WTC11 (cell line): ENCODE results near the gene PLS1. TPM values are rescaled to one million over a fixed set of nuclear protein-coding genes. Genes with fewer than 3 reads are reported as not detected.

Experiments used
- ATAC-seq: fragments of 200-7000 bp; cut with Tn5 transposase; 2 replicates; pipeline ENCODE4 v1.10.0; 2021; ENCODE audit warnings: mild to moderate bottlenecking, moderate library complexity
- CTCF ChIA-PET: fragments of 300-600 bp; sonication (Branson Sonifier 250); formaldehyde crosslinking; loops from one replicate; lab custom pipeline; 2021; ENCODE audit warnings: antibody characterized with exemption; lab: Charles Lee
- POLR2A ChIA-PET: fragments of 350-600 bp; sonication (Branson Sonifier 250); formaldehyde crosslinking; loops from one replicate; lab custom pipeline; 2021; ENCODE audit warnings: antibody characterized with exemption; lab: Charles Lee
- DNase-seq: peaks from one replicate; pipeline ENCODE4 v3.0.0; 2021; ENCODE audit warnings: low spot score
- H3K27ac Mint-ChIP-seq: 2 replicates; pipeline ENCODE4 v1.8.0; 2021; ENCODE audit warnings: mixed read lengths
- H3K27me3 Mint-ChIP-seq: 2 replicates; pipeline ENCODE4 v1.8.0; 2021; ENCODE audit warnings: low read depth, mild to moderate bottlenecking, moderate library complexity, mixed read lengths
- H3K36me3 Mint-ChIP-seq: 2 replicates; pipeline ENCODE4 v1.8.0; 2021; ENCODE audit warnings: mixed read lengths
- H3K4me1 Mint-ChIP-seq: 2 replicates; pipeline ENCODE4 v1.8.0; 2022; ENCODE audit warnings: mixed read lengths
- H3K4me3 Mint-ChIP-seq: 2 replicates; pipeline ENCODE4 v1.8.0; 2021; ENCODE audit warnings: mild to moderate bottlenecking, moderate library complexity, mixed read lengths
- H3K9me3 Mint-ChIP-seq: 2 replicates; pipeline ENCODE4 v1.8.0; 2021; ENCODE audit warnings: mixed read lengths
- ATF6 ChIP-seq: sonication (generic); formaldehyde crosslinking; IDR thresholded peaks from 2 replicates; pipeline ENCODE4 v1.8.1; 2023; ENCODE audit warnings: mild to moderate bottlenecking, missing genetic modification reagents
- CREB1 ChIP-seq: sonication (generic); formaldehyde crosslinking; IDR thresholded peaks from 2 replicates; pipeline ENCODE4 v1.8.0; 2023; ENCODE audit warnings: mild to moderate bottlenecking, missing genetic modification reagents
- ESRRA ChIP-seq: sonication (generic); formaldehyde crosslinking; IDR thresholded peaks from 2 replicates; pipeline ENCODE4 v1.8.1; 2022; ENCODE audit warnings: mild to moderate bottlenecking, missing genetic modification reagents, borderline replicate concordance
- FOXP4 ChIP-seq: sonication (generic); formaldehyde crosslinking; IDR thresholded peaks from 2 replicates; pipeline ENCODE4 v1.8.0; 2022; ENCODE audit warnings: mild to moderate bottlenecking, missing genetic modification reagents
- JUN ChIP-seq: sonication (generic); formaldehyde crosslinking; IDR thresholded peaks from 2 replicates; pipeline ENCODE4 v1.8.0; 2023; ENCODE audit warnings: mild to moderate bottlenecking, missing genetic modification reagents
- MLX ChIP-seq: sonication (generic); formaldehyde crosslinking; IDR thresholded peaks from 2 replicates; pipeline ENCODE4 v1.8.1; 2023; ENCODE audit warnings: mild to moderate bottlenecking, missing genetic modification reagents, moderate library complexity
- NFATC4 ChIP-seq: fragments of 250-450 bp; sonication (Bioruptor Pico); IDR thresholded peaks from 2 replicates; pipeline ENCODE4 v1.9.0; 2021; ENCODE audit warnings: mild to moderate bottlenecking
- NR1H2 ChIP-seq: sonication (generic); formaldehyde crosslinking; IDR thresholded peaks from 2 replicates; pipeline ENCODE4 v1.9.0; 2021; ENCODE audit warnings: mild to moderate bottlenecking, moderate library complexity, missing genetic modification reagents
- NR3C1 ChIP-seq: sonication (generic); formaldehyde crosslinking; conservative IDR thresholded peaks from 2 replicates; pipeline ENCODE4 v1.8.1; 2023; ENCODE audit warnings: low read depth, mild to moderate bottlenecking, missing genetic modification reagents
- RELA ChIP-seq: sonication (generic); formaldehyde crosslinking; IDR thresholded peaks from 2 replicates; pipeline ENCODE4 v1.8.1; 2022; ENCODE audit warnings: missing genetic modification reagents, mild to moderate bottlenecking, borderline replicate concordance
- ZNF121 ChIP-seq: sonication (generic); formaldehyde crosslinking; IDR thresholded peaks from 2 replicates; pipeline ENCODE4 v1.8.0; 2023; ENCODE audit warnings: missing genetic modification reagents
- ZNF416 ChIP-seq: fragments of 250-450 bp; sonication (Bioruptor Pico); IDR thresholded peaks from 2 replicates; pipeline ENCODE4 v1.9.0; 2021; ENCODE audit warnings: mild to moderate bottlenecking, inconsistent platforms
- ZNF512 ChIP-seq: sonication (generic); formaldehyde crosslinking; IDR thresholded peaks from 2 replicates; pipeline ENCODE4 v1.8.1; 2022; ENCODE audit warnings: missing genetic modification reagents, borderline replicate concordance
- total RNA-seq: library from RNA; stranded (reverse); gene quantifications from 3 replicates; pipeline ENCODE4 v1.2.3, GENCODE V29; 2021
- TF ChIP-seq, protein P1 (sequence below): sonication (generic); formaldehyde crosslinking; IDR thresholded peaks from 2 replicates; pipeline ENCODE4 v1.8.0; 2023; ENCODE audit warnings: missing genetic modification reagents, mild to moderate bottlenecking, borderline replicate concordance
- TF ChIP-seq, protein P2 (sequence below): sonication (generic); formaldehyde crosslinking; IDR thresholded peaks from 2 replicates; pipeline ENCODE4 v1.8.1; 2022; ENCODE audit warnings: low read depth, mild to moderate bottlenecking, moderate library complexity, missing genetic modification reagents, borderline replicate concordance
- TF ChIP-seq, protein P3 (sequence below): sonication (generic); formaldehyde crosslinking; IDR thresholded peaks from 2 replicates; pipeline ENCODE4 v1.8.1; 2023; ENCODE audit warnings: mild to moderate bottlenecking, missing genetic modification reagents
- TF ChIP-seq, protein P4 (sequence below): fragments of 250-450 bp; sonication (Bioruptor Pico); IDR thresholded peaks from 2 replicates; pipeline ENCODE4 v1.9.0; 2021; ENCODE audit warnings: mild to moderate bottlenecking

PLS1 gene
- total RNA-seq, 1 experiment from 2014 or later = 26.4 TPM

DNA sequence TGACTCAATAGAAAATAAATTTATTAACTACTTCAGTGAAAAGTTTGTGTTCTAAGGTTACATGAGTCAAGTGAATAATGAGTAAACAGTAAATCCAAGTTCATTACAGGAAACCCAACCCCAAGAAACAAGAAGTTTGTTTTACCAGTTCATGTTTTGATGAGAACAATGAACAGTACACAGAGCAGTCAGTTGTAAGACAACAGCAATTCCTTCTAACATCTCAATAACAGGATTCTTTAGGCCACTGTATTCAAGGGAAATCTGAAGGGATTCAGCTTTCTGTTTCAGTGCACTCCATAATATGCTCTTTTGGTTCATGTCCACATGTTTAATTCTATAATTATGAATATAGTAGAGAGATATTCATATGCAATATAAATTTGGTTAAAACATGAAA is 36.1 kb upstream of the PLS1 start (continued):
- TF ChIP-seq ATF6 (CRISPR knock-in tag) = no peak
- TF ChIP-seq JUN (CRISPR knock-in tag) = no peak
- no peak for TF ChIP-seq NFATC4 (CRISPR knock-in tag)
- TF ChIP-seq ZNF512 (CRISPR knock-in tag) = no peak
- no peak for TF ChIP-seq NR3C1

GRCh38 chr3:142563496-142563997 is 32.6 kb upstream of the PLS1 start:
- ATAC-seq = no peak
- DNase-seq = no peak
- H3K4me3 Mint-ChIP-seq = no peak overlapping the region
- H3K4me1 Mint-ChIP-seq = no peaks in the 10 kb centered on the region
- CTCF ChIA-PET = no interaction called here
- H3K27ac Mint-ChIP-seq = no peak overlapping the region
- peaks cover 18% of the 10 kb centered on the region for H3K36me3 Mint-ChIP-seq
- POLR2A ChIA-PET = no interaction called here
- H3K9me3 Mint-ChIP-seq = no peaks in the 10 kb centered on the region
- H3K27me3 Mint-ChIP-seq = no peaks in the 10 kb centered on the region
- TF ChIP-seq NR1H2 (no peak), MLX (no peak), ZNF512 (CRISPR knock-in tag) (no peak), ZNF416 (CRISPR knock-in tag) (no peak), CREB1 (CRISPR knock-in tag) (no peak), ESRRA (CRISPR knock-in tag) (no peak), RELA (CRISPR knock-in tag) (no peak), ZNF121 (CRISPR knock-in tag) (no peak), FOXP4 (CRISPR knock-in tag) (no peak)
- TF ChIP-seq, protein P1, sequence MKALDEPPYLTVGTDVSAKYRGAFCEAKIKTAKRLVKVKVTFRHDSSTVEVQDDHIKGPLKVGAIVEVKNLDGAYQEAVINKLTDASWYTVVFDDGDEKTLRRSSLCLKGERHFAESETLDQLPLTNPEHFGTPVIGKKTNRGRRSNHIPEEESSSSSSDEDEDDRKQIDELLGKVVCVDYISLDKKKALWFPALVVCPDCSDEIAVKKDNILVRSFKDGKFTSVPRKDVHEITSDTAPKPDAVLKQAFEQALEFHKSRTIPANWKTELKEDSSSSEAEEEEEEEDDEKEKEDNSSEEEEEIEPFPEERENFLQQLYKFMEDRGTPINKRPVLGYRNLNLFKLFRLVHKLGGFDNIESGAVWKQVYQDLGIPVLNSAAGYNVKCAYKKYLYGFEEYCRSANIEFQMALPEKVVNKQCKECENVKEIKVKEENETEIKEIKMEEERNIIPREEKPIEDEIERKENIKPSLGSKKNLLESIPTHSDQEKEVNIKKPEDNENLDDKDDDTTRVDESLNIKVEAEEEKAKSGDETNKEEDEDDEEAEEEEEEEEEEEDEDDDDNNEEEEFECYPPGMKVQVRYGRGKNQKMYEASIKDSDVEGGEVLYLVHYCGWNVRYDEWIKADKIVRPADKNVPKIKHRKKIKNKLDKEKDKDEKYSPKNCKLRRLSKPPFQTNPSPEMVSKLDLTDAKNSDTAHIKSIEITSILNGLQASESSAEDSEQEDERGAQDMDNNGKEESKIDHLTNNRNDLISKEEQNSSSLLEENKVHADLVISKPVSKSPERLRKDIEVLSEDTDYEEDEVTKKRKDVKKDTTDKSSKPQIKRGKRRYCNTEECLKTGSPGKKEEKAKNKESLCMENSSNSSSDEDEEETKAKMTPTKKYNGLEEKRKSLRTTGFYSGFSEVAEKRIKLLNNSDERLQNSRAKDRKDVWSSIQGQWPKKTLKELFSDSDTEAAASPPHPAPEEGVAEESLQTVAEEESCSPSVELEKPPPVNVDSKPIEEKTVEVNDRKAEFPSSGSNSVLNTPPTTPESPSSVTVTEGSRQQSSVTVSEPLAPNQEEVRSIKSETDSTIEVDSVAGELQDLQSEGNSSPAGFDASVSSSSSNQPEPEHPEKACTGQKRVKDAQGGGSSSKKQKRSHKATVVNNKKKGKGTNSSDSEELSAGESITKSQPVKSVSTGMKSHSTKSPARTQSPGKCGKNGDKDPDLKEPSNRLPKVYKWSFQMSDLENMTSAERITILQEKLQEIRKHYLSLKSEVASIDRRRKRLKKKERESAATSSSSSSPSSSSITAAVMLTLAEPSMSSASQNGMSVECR (CRISPR knock-in tag) = no peak
- TF ChIP-seq, protein P2, sequence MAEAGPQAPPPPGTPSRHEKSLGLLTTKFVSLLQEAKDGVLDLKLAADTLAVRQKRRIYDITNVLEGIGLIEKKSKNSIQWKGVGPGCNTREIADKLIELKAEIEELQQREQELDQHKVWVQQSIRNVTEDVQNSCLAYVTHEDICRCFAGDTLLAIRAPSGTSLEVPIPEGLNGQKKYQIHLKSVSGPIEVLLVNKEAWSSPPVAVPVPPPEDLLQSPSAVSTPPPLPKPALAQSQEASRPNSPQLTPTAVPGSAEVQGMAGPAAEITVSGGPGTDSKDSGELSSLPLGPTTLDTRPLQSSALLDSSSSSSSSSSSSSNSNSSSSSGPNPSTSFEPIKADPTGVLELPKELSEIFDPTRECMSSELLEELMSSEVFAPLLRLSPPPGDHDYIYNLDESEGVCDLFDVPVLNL (CRISPR knock-in tag) = no peak
- TF ChIP-seq, protein P3, sequence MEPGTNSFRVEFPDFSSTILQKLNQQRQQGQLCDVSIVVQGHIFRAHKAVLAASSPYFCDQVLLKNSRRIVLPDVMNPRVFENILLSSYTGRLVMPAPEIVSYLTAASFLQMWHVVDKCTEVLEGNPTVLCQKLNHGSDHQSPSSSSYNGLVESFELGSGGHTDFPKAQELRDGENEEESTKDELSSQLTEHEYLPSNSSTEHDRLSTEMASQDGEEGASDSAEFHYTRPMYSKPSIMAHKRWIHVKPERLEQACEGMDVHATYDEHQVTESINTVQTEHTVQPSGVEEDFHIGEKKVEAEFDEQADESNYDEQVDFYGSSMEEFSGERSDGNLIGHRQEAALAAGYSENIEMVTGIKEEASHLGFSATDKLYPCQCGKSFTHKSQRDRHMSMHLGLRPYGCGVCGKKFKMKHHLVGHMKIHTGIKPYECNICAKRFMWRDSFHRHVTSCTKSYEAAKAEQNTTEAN (CRISPR knock-in tag) = no peak
- TF ChIP-seq, protein P4, sequence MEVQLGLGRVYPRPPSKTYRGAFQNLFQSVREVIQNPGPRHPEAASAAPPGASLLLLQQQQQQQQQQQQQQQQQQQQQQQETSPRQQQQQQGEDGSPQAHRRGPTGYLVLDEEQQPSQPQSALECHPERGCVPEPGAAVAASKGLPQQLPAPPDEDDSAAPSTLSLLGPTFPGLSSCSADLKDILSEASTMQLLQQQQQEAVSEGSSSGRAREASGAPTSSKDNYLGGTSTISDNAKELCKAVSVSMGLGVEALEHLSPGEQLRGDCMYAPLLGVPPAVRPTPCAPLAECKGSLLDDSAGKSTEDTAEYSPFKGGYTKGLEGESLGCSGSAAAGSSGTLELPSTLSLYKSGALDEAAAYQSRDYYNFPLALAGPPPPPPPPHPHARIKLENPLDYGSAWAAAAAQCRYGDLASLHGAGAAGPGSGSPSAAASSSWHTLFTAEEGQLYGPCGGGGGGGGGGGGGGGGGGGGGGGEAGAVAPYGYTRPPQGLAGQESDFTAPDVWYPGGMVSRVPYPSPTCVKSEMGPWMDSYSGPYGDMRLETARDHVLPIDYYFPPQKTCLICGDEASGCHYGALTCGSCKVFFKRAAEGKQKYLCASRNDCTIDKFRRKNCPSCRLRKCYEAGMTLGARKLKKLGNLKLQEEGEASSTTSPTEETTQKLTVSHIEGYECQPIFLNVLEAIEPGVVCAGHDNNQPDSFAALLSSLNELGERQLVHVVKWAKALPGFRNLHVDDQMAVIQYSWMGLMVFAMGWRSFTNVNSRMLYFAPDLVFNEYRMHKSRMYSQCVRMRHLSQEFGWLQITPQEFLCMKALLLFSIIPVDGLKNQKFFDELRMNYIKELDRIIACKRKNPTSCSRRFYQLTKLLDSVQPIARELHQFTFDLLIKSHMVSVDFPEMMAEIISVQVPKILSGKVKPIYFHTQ (CRISPR knock-in tag) = no peak
